Osteoblast (primary cell): ENCODE measurements around the gene CKAP4. TPM values are rescaled to one million over a fixed set of nuclear protein-coding genes. Genes with fewer than 3 reads are reported as not detected.

Source experiments
- DNase-seq: peaks from one replicate; pipeline ENCODE4 v3.0.0; 2011; ENCODE audit warnings: low spot score, mixed read lengths; ENCODE audit not compliant: insufficient read length; ENCODE audit errors: missing footprints
- H2AFZ ChIP-seq: 2 replicates; pipeline ENCODE4 v1.6.0; 2011; ENCODE audit warnings: mild to moderate bottlenecking, low read length
- H3K27ac ChIP-seq: 2 replicates; pipeline ENCODE4 v1.5.1; 2011; ENCODE audit warnings: mild to moderate bottlenecking, low read depth, low read length, moderate library complexity
- H3K27me3 ChIP-seq: 2 replicates; pipeline ENCODE4 v1.6.0; 2012; ENCODE audit warnings: mild to moderate bottlenecking, control low read depth, inconsistent platforms, low read length, moderate library complexity; ENCODE audit not compliant: insufficient read depth
- H3K36me3 ChIP-seq: 2 replicates; pipeline ENCODE4 v1.5.1; 2011; ENCODE audit warnings: mild to moderate bottlenecking, low read length, control low read depth, moderate library complexity; ENCODE audit not compliant: insufficient read depth
- H3K4me1 ChIP-seq: 2 replicates; pipeline ENCODE4 v1.5.1; 2011; ENCODE audit warnings: mild to moderate bottlenecking, low read length, control low read depth, moderate library complexity; ENCODE audit not compliant: insufficient read depth
- H3K4me2 ChIP-seq: 2 replicates; pipeline ENCODE4 v1.6.0; 2011; ENCODE audit warnings: mild to moderate bottlenecking, low read length; ENCODE audit not compliant: insufficient read depth
- H3K4me3 ChIP-seq: fragments of 200-600 bp; sonication (generic); 3 replicates; pipeline ENCODE4 v1.5.1; 2012; ENCODE audit warnings: mild to moderate bottlenecking, low read length, inconsistent platforms; ENCODE audit not compliant: insufficient read depth
- H3K79me2 ChIP-seq: 2 replicates; pipeline ENCODE4 v1.6.0; 2012; ENCODE audit warnings: mild to moderate bottlenecking, low read length, control low read depth, inconsistent platforms; ENCODE audit not compliant: insufficient read depth
- H3K9me3 ChIP-seq: 2 replicates; pipeline ENCODE4 v1.5.1; 2011; ENCODE audit warnings: low read depth, low read length, control low read depth
- H4K20me1 ChIP-seq: 2 replicates; pipeline ENCODE4 v1.6.0; 2012; ENCODE audit warnings: mild to moderate bottlenecking, low read length, control low read depth; ENCODE audit not compliant: insufficient read depth
- total RNA-seq: library from RNA; depleted of rRNA; stranded (reverse); fragments of >200 nt; gene quantifications from 2 replicates; pipeline ENCODE4 v1.2.3, GENCODE V29; 2012
- TF ChIP-seq, protein P1 (sequence below): IDR thresholded peaks from 2 replicates; pipeline ENCODE4 v1.5.1; 2011; ENCODE audit warnings: mild to moderate bottlenecking, low read depth, low read length, moderate library complexity; ENCODE audit errors: extremely low read depth

Gene CKAP4
- total RNA-seq, 1 donor = 184 TPM

DNA sequence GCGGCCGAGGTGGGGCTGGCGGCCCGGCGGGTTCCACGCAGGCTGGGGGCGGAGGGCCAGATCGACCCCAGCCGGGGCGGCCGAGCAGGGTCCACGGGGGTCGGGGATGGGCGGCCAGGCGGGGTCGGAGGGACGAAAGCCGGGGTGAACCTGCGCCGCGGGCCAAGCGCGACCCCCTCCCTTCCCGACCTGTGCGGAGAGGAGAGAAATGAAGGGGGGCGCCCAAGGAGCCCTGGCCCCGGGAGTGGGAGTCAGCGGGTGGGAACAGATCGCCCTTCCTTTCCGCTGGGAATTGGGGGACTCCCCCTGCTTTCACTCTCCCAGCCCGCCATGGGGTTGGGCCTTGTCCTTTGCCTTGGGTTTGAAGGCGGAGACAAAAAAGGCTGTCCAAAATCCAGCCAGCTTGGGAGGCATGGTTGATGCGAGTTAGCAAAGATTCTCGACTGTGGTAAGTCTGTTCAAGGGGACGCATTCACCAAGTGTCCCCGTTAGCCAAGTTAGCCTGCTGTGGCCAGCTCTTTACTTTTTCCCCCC is 559 bp upstream of the CKAP4 start:
- H4K20me1 ChIP-seq = peaks cover 25% of the 10 kb centered on the region
- no peaks in the 10 kb centered on the region for H3K9me3 ChIP-seq
- DNase-seq = peak; percentile 93
- peak overlapping the region; percentile 89 for H3K4me2 ChIP-seq
- H3K36me3 ChIP-seq = peaks cover 15% of the 10 kb centered on the region
- peak overlapping the region; percentile 81 for H3K27ac ChIP-seq
- peak overlapping the region; percentile 74 for H2AFZ ChIP-seq
- H3K27me3 ChIP-seq = no peaks in the 10 kb centered on the region
- peak overlapping the region; percentile 91 for H3K4me3 ChIP-seq
- TF ChIP-seq, protein P1, sequence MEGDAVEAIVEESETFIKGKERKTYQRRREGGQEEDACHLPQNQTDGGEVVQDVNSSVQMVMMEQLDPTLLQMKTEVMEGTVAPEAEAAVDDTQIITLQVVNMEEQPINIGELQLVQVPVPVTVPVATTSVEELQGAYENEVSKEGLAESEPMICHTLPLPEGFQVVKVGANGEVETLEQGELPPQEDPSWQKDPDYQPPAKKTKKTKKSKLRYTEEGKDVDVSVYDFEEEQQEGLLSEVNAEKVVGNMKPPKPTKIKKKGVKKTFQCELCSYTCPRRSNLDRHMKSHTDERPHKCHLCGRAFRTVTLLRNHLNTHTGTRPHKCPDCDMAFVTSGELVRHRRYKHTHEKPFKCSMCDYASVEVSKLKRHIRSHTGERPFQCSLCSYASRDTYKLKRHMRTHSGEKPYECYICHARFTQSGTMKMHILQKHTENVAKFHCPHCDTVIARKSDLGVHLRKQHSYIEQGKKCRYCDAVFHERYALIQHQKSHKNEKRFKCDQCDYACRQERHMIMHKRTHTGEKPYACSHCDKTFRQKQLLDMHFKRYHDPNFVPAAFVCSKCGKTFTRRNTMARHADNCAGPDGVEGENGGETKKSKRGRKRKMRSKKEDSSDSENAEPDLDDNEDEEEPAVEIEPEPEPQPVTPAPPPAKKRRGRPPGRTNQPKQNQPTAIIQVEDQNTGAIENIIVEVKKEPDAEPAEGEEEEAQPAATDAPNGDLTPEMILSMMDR = no peak
- H3K4me1 ChIP-seq = peaks cover 36% of the 10 kb centered on the region
- peaks cover 29% of the 10 kb centered on the region for H3K79me2 ChIP-seq

DNA sequence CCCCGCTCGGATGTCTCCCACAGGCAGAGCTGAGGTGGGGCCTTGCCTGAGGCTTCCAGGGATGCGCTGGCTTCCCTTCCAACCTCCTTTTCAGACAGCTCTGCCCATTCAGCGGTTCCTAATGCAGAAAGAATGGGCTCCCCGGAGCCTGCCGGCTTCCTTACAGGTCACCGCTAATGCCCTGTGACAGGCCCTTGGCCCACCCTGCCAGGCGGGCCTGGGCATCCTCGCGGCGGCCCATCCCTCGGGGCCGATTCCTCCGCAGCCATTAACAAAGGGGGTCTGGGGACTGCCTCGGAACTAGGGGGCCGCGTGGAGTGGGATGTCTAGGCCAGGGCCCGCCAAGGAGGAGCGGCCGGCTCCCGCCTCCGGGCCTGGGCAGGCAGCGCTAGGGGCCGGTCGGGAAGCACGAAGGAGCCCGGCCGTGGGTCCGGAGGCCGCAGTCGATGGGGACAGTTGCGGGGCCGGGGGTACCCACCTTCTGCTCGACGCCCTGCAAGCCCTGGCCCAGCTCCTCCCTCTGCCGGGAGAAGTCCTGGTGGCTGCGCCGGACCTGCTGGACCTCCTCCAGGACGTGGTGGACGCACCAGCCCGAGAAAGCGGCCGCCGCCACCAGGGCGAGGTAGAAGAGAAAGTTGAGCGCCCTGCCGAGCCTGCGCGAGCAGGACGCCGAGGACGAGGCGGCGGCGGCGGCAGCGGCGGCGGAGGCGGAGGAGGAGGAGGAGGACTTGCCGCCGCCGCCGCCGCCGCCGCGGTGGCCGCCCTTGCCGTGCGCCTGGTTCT is 738 bp downstream of the CKAP4 start:
- Histone ChIP-seq H3K27ac (peak overlapping the region; percentile 85), H3K4me3 (peak overlapping the region; percentile 91), H3K36me3 (peaks cover 28% of the 10 kb centered on the region), H2AFZ (peak overlapping the region; percentile 61), H4K20me1 (peaks cover 38% of the 10 kb centered on the region), H3K4me1 (peaks cover 36% of the 10 kb centered on the region), H3K79me2 (peaks cover 42% of the 10 kb centered on the region), H3K9me3 (no peaks in the 10 kb centered on the region), H3K27me3 (no peaks in the 10 kb centered on the region), H3K4me2 (peak overlapping the region; percentile 82)
- DNase-seq = peak; percentile 94
- TF ChIP-seq, protein P1 = no peak

DNA sequence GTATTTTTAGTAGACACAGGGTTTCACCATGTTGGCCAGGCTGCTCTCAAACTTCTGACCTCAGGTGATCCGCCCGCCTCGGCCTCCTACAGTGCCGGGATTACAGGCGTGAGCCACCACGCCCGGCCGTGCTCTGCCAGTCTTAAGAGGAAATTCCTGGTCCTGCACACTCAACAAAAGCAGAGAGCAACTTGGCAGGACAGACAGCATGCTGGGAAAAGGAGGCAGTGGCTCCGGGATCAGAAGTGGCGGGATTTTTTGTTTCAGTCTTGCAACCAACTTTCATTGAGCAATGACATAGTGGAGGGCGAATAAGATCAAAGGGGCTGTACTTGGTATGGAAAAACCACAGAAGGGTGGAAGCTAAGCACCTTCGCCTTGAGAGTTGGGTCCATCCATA is 2.1 kb downstream of the CKAP4 start:
- TF ChIP-seq, protein P1 = no peak
- DNase-seq = peak; percentile 95
- Histone ChIP-seq H3K9me3 (no peaks in the 10 kb centered on the region), H2AFZ (no peak overlapping the region), H3K36me3 (peaks cover 38% of the 10 kb centered on the region), H3K27ac (peak overlapping the region; percentile 85), H3K27me3 (no peaks in the 10 kb centered on the region), H4K20me1 (peaks cover 46% of the 10 kb centered on the region), H3K4me1 (peaks cover 31% of the 10 kb centered on the region), H3K79me2 (peaks cover 52% of the 10 kb centered on the region), H3K4me2 (peak overlapping the region; percentile 82), H3K4me3 (peak overlapping the region; percentile 91)

DNA sequence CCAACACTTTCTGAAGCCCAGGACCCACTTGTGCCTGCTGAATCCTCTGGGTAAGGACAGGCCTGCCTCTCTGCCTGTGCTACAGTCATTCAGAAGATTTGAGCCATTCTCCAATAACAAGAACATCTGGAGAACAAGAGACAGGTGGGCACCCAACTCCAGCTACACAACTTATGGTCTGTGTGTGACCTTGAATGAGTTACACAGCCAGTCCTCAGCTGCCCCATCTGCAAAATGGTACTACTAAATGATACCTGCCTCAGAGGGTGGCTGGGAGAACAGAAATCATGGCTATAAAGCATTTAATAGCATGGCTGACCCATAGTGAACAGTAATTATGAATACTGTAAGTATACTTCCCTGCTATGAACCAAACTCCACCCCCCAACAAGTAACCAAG is 4.2 kb downstream of the CKAP4 start:
- Histone ChIP-seq H3K27ac (peak overlapping the region; percentile 85), H3K4me3 (no peak overlapping the region), H3K9me3 (no peaks in the 10 kb centered on the region), H3K79me2 (peaks cover 74% of the 10 kb centered on the region), H4K20me1 (peaks cover 67% of the 10 kb centered on the region), H3K36me3 (peaks cover 60% of the 10 kb centered on the region), H3K4me1 (peaks cover 24% of the 10 kb centered on the region), H3K27me3 (no peaks in the 10 kb centered on the region), H2AFZ (no peak overlapping the region), H3K4me2 (peak overlapping the region; percentile 5)
- TF ChIP-seq, protein P1 = no peak
- no peak for DNase-seq
